HG02642 (cell line): Measurements from ENCODE around the gene ZNF236.

Source experiments
- ATAC-seq: cut with Tn5 transposase; IDR thresholded peaks from one replicate; pipeline ENCODE4 v1.9.1; 2021; ENCODE audit warnings: mild to moderate bottlenecking; ENCODE audit not compliant: unreplicated experiment, poor library complexity

ZNF236 gene

DNA sequence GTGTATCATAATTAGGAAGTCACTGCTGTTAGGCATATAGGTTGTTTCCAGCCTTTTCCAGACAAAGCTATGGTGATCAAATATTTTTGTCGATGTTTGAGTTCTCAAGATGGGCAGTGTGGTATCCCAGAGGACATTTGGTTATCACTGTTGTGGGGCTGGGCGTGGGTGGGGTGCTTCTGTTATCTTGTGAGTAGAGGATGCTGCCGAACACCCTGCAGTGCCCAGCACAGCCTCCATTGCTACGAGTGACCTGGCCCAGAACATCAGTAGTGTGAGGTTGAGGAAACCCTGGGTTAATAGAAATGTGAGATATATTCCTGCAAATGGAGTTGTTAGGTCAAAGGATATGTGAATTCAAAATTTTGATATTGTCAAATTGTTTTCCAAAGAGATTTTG lies 33.2 kb downstream of the ZNF236 start:
- ATAC-seq: no peak

DNA sequence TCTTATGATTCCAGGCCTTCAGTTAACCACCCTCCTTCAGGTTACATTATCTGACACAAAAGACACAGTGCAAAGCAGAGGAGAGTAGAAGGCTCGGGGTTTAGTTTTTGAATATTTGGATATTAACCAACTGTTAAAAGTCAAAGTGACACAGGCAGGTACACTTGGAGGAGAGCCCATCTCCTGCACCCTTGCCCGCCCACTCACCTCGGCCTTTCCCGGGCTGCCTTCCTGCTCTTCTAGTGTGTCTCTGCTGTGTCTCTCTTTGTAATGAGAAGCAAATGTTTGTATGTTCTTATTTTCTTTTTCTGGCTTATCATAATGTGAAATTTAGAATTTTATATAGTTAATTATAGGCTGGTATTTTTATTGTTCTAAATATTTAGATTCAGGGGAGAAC lies 35.1 kb downstream of the ZNF236 start:
- ATAC-seq: no peak

GRCh38 chr18:76859474-76860339 lies 37.4 kb downstream of the ZNF236 start:
- peak; percentile 81 for ATAC-seq

- no peak for ATAC-seq
These were observed 38.1 kb downstream of the ZNF236 start for GRCh38 chr18:76860411-76860810.

- ATAC-seq: no peak
These were observed 44.3 kb downstream of the ZNF236 start for GRCh38 chr18:76866666-76867065.

DNA sequence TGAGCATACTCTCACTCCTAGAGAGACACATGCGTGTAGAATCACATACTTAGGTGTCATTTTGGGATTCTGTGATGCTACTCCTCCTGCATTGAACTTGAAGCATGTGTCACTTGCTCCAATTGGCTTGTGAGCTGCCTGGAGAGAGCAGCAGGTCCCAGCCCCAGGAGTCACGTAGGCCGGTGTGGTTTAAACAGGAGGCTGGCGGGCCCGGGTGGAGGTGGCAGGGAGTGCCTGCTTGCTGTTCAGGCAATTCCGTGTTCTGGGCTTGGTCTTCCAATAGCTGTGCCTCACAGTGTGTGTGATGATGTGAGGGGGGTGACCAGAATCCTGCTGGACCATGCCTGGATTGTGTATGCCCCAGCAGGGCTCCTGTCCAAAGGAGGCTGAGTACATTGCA lies 51.0 kb downstream of the ZNF236 start:
- ATAC-seq: no peak

DNA sequence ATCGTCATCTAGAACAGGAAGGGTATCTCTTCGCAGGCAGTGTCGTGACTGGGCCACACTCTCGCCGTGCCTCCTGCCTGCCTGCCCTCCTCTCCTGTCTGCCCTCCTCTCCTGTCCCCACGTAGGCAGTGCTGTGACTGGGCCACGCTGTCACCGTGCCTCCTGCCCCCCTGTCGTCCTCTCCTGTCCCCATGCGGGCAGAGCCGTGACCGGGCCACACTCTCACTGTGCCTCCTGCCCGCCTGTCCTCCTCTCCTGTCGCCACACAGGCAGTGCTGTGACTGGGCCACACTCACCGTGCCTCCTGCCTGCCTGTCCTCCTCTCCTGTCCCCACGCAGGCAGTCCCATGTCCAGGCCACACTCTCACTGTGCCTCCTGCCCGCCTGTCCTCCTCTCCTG lies 51.4 kb downstream of the ZNF236 start:
- no peak for ATAC-seq

DNA sequence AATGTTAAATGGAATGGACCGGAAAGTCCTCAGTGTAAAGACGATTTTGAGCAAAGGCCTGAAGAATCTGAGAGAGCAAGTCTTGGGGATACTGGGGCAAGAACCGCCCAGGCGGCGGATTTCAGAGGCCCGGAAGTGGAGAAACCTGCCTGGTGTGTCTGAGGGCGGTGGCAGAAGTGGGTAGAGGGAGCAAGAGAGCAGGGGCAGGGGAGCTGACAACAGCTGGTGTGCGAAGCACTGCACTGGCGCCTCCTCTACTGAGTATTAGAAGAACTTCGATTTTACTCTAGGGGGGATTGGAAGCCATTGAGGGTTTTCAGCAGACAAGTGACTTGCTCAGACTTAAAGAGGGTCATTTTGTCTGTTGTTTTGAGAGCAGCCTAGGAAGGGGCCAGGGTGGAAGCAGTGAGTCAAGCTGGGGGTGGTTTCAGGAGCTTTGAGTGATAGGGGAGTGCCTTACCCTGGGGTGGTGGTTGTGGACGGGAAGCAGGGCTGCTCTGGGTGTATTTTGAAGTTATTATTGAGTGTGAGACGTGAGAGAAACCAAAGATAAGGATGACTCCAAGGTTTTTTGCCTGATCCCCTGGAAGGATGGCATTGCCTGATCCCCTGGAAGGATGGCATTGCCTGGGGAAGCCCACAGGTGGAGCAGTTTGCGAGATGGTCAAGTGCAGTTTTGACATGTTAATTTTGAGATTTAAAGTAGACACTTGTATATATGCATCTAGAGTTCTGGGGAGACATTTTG lies 52.5 kb downstream of the ZNF236 start:
- ATAC-seq: no peak

DNA sequence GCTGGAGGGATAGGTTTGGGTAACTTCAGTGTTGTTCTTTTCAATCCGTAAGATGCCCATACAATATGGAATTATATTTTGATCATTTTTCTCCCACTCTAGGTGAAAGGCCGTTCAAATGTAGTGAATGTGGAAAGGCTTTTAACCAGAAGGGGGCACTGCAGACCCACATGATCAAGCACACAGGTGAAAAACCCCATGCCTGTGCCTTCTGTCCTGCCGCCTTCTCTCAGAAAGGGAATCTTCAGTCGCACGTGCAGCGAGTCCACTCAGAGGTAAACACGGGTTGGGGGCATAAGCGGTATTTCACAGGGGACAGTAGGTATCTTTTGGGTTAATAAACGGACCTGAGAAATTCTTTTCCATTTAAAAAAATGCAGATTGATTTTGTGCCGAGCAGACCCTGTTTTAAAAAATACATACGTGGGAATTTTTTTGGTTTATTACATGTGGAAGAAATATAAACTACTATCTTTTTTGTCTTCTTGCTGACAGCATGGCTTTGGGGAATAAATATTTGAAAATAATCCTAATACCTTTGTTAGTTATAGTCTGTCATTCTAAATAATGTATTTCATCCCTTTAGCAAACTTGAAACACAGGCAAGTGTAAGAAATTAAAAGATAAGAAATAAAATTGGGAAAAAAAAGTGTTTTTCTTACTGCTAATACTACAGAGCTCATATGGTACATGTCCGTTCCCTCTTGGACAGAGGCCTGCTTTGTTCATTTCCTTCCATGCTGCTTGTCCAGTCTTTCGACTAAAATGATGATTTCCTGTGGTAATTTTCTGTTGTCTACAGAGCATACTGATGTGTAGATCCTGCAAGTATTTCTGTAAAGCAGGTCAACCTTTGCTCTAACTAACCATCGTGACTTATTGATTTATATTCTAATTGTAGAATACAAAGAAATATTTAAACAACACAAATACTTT lies 53.3 kb downstream of the ZNF236 start:
- ATAC-seq: no peak

DNA sequence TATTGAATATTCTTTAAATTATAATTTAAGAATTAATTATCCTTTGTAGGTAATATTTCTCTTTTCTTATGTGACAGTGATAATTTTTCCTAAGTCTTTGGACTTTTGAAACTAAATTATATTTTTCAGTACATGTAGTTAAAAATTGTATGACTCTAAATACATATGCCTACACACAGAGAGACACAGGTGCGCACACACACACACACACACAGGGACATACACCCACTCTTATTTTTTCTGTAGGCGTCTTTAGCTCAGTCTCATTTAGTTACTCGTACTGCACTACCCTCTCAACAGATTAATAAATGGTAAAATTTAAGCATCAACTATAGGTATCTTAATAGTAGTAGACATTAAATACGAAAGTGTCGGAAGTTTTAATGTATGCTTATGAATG lies 56.1 kb downstream of the ZNF236 start:
- no peak for ATAC-seq

DNA sequence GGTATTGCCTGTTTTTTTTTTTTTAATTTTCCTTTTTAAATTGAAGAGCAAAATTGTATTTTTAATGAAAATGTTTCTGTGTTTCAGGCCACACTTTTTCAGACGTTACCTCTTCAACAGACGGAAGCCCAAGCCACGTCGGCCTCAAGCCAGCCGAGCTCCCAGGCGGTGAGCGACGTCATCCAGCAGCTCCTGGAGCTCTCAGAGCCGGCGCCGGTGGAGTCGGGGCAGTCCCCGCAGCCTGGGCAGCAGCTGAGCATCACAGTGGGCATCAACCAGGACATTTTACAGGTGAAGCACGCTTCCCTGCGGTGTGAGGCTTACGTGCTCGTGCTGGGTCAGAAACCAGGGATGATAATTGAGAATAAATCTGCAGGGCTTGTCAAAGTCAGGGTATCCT lies 57.7 kb downstream of the ZNF236 start:
- no peak for ATAC-seq

GRCh38 chr18:76881744-76882143 lies 59.4 kb downstream of the ZNF236 start:
- no peak for ATAC-seq

GRCh38 chr18:76882146-76882545 lies 59.8 kb downstream of the ZNF236 start:
- ATAC-seq: no peak

DNA sequence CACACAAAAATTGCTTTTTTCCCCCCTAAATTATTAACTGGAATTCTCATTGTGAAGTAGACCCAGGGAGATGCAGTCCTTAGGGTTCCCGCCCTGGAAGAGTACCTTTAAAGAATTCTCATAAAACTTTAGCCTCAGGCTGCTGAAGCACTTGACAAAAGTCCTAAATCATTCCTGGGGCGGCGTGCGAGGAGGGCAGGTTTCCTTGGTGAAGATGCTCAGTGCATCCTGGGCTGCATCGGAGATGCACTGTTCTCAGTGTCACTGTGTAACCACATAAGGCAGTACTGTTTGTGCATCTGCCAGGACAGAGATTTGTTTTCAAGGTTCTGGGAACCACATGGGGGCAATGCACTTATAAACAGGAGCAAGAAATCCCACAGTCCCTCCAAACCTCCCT lies 62.6 kb downstream of the ZNF236 start:
- ATAC-seq: no peak

DNA sequence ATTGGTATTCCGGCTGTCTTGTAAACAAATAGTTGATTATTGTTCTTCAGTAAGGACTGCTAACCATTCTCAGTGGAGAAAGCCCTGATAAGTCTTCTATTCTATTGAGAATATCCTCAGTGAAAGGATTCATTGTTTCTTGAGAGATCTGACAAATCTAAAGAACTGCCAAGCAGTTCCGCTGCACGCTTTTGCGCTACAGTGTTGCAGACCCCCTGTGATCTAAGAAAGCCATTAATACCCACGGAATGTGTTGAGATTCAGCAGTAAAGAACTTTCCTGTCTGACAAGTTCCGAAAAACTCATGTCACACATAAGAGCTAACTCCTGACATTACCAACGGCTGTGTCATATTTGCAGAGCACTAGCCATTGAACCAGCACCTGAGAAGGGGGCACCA lies 63.8 kb downstream of the ZNF236 start:
- ATAC-seq: no peak

GRCh38 chr18:76889091-76889699 lies 66.8 kb downstream of the ZNF236 start:
- ATAC-seq: no peak

- ATAC-seq: no peak
These were observed 70.5 kb downstream of the ZNF236 start for GRCh38 chr18:76892832-76893231.

DNA sequence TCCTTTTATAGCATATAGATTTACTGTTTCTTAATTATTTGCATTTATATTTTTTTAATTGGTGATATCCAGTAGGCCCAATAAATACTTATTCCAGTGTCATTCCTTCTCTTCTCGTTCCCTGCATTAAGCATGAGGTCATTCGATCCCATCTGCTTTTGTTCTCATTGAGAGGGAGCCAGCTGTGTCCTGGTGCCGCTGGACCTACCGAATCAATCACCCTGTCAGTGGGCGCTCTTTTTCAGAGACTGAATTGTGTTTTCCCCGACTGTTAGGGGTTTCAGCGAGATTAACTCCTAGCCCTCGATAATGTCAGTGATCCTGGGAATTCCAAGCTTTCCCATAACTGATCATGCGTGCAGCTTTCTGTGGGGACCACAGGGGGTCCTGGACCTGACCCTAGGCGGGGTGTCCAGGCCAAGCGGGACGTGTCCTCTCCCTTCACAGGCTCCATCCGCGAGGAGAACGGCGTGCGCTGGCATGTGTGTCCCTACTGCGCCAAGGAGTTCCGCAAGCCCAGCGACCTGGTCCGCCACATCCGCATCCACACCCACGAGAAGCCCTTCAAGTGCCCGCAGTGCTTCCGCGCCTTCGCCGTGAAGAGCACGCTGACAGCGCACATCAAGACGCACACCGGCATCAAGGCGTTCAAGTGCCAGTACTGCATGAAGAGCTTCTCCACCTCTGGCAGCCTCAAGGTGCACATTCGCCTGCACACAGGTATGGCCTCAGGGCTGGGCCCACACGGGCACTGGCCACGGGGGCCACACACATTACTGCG lies 72.4 kb downstream of the ZNF236 start:
- ATAC-seq: no peak

DNA sequence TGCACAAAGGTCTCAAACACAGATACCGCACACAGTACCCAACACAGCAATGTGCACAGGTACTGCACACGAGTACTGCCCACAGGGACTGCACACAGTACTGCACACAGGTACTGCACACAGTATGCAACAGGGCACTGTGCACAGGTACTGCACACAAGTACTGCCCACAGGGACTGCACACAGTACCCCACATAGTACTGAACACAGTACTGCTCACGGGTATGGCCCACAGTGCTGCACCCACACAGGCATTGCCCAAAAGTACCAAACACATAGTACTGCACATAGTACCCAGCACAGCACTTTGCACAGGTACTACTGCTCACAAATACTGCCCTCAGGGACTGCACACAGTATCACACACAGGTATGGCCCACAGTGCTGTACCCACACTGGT lies 73.1 kb downstream of the ZNF236 start:
- no peak for ATAC-seq
